ENCODE results near the gene CCDC126. TPM values are rescaled to one million over a fixed set of nuclear protein-coding genes. Genes with fewer than 3 reads are reported as not detected.

Gene CCDC126
- total RNA-seq, 1 experiment from 2014 or later, result 11.0 TPM

DNA sequence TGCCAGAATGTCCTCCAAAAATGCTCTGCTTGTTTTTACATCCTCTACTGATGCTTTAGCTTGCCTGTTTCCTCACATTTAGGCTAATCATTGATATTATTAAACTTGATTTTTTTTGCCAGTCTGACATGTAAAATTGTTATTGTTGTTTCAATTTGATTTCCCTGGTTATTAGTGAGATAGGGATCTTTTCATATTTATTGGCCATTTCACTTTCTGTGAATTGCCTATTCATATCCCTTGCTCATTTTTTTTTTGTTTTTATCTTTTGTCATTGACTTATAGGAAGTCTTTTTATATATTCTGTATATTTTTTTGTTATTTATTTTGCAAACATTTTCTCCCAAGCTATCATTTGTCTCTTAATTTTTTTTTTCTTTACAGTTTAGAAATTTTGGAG is 96.0 kb downstream of the CCDC126 start:
- Mint-ChIP-seq H3K27ac (ENCODE audit: unreplicated experiment) (no peak overlapping the region), H3K9me3 (ENCODE audit: low read depth, unreplicated experiment) (no peaks in the 10 kb centered on the region), H3K4me1 (ENCODE audit: low read depth, unreplicated experiment) (peaks cover 14% of the 10 kb centered on the region), H3K4me3 (ENCODE audit: low read depth, unreplicated experiment) (no peak overlapping the region), H3K36me3 (ENCODE audit: insufficient read depth, unreplicated experiment) (peaks cover 13% of the 10 kb centered on the region), H3K27me3 (ENCODE audit: unreplicated experiment) (no peaks in the 10 kb centered on the region)
- CTCF ChIA-PET, result interaction anchor here (0.6 to 0.7 kb wide), 3 partner anchors 21 to 287 kb away, joined by 3 to 5 read pairs (median 3); no protein-coding TSS in a partner anchor
- TF ChIP-seq CTCF (IDR thresholded peaks at IDR 0.05; ENCODE audit: unreplicated experiment), result no peak
- intact Hi-C loops (cut with micrococcal nuclease; ENCODE audit: unreplicated experiment), result no loop called here
- BruUV-seq (replicated peaks), result no TSS peak
- DNase-seq, result no peak

Other genes with a start within 250 kb of the CCDC126 start
- gene IGF2BP3, start 126.9 kb upstream of the CCDC126 start, total RNA-seq (2022), result 111 and 114 TPM in 2 replicates
- 136 and 143 TPM in 2 replicates for gene TRA2A, start 65.4 kb upstream of the CCDC126 start, total RNA-seq (2022)
- gene FAM221A, start 82.8 kb downstream of the CCDC126 start, total RNA-seq (2022), result 25.2 and 30.8 TPM in 2 replicates
- gene STK31, start 112.8 kb downstream of the CCDC126 start, total RNA-seq (2022), result 1.7 and 2.1 TPM in 2 replicates